Thoracic aorta (tissue), 2 donors: ENCODE data around the gene IFT43. TPM values are rescaled to one million over a fixed set of nuclear protein-coding genes. Genes with fewer than 3 reads are reported as not detected.

ENCODE experiments used
- ATAC-seq: fragments of 150-250 bp; one replicate; pipeline ENCODE4 v1.8.0; 2017; ENCODE audit warnings: low read depth; ENCODE audit not compliant: insufficient number of reproducible peaks, low FRiP score
- DNase-seq: peaks from one replicate; pipeline ENCODE4 v3.0.0-alpha.2; 2020; ENCODE audit warnings: low spot score
- H3K27ac ChIP-seq, 2 donors: fragments of 200-600 bp; sonication (generic); 1 replicate in 1 of 2; 2 replicates in 1 of 2; pipeline ENCODE4 v1.5.1; 2016; ENCODE audit warnings: mild to moderate bottlenecking in 2 of 2, moderate library complexity in 2 of 2
- H3K27me3 ChIP-seq: fragments of 200-600 bp; sonication (generic); replicated peaks from 2 replicates; pipeline ENCODE4 v1.6.0; 2016; ENCODE audit warnings: mild to moderate bottlenecking; ENCODE audit not compliant: insufficient read depth
- H3K36me3 ChIP-seq: fragments of 200-600 bp; sonication (generic); one replicate; pipeline ENCODE4 v1.5.1; 2016
- H3K4me1 ChIP-seq, 2 donors: fragments of 200-600 bp; sonication (generic); 1 replicate in 1 of 2; 2 replicates in 1 of 2; pipeline versions ENCODE4 v1.5.1 to v1.6.0; 2016; ENCODE audit warnings: low read depth in 2 of 2, mild to moderate bottlenecking in 1 of 2; ENCODE audit not compliant: control insufficient read depth in 1 of 2
- H3K4me3 ChIP-seq: fragments of 200-600 bp; sonication (generic); 2 replicates; pipeline ENCODE4 v1.5.1; 2016; ENCODE audit warnings: mild to moderate bottlenecking
- H3K9me3 ChIP-seq: fragments of 200-600 bp; sonication (generic); 2 replicates; pipeline ENCODE4 v1.5.1; 2016
- CTCF ChIP-seq: fragments of 200-600 bp; sonication (generic); IDR thresholded peaks from one replicate; pipeline ENCODE4 v1.5.1; 2019; ENCODE audit warnings: antibody characterized with exemption
- total RNA-seq, 2 donors: library from RNA; depleted of rRNA; stranded (reverse); fragments of >200 nt; gene quantifications; one replicate each; pipeline versions ENCODE4 v1.1.0 to v1.2.3, GENCODE V29; 2016

Gene IFT43
- total RNA-seq, 2 donors from 2014 or later: 27.5 to 80.8 TPM

- Histone ChIP-seq H3K4me3 (no peak overlapping the region), H3K27ac (no peak overlapping the region), H3K9me3 (no peaks in the 10 kb centered on the region), H3K27me3 (no peaks in the 10 kb centered on the region), H3K4me1 (no peaks in the 10 kb centered on the region), H3K36me3 (peaks cover 12% of the 10 kb centered on the region)
- DNase-seq: no peak
- no peak for TF ChIP-seq CTCF
- ATAC-seq: no peak
Observed at GRCh38 chr14:76067536-76067935, 82.0 kb downstream of the IFT43 start.

GRCh38 chr14:76073717-76074116, 88.2 kb downstream of the IFT43 start:
- no peaks in the 10 kb centered on the region for H3K27me3 ChIP-seq
- H3K4me1 ChIP-seq: no peaks in the 10 kb centered on the region
- H3K9me3 ChIP-seq: no peaks in the 10 kb centered on the region
- no peak for TF ChIP-seq CTCF
- H3K36me3 ChIP-seq: peaks cover 16% of the 10 kb centered on the region
- DNase-seq (no peak), ATAC-seq (no peak)
- H3K4me3 ChIP-seq: no peak overlapping the region
- no peak overlapping the region for H3K27ac ChIP-seq

GRCh38 chr14:76077340-76077739, 91.8 kb downstream of the IFT43 start:
- Histone ChIP-seq H3K36me3 (peaks cover 7% of the 10 kb centered on the region), H3K4me1 (no peaks in the 10 kb centered on the region), H3K27ac (no peak overlapping the region), H3K4me3 (no peak overlapping the region), H3K9me3 (no peaks in the 10 kb centered on the region), H3K27me3 (no peaks in the 10 kb centered on the region)
- no peak for DNase-seq
- TF ChIP-seq CTCF: no peak
- no peak for ATAC-seq

- H3K36me3 ChIP-seq: peaks cover 5% of the 10 kb centered on the region
- no peaks in the 10 kb centered on the region for H3K9me3 ChIP-seq
- H3K4me3 ChIP-seq: no peak overlapping the region
- DNase-seq (no peak), ATAC-seq (no peak)
- H3K27ac ChIP-seq: no peak overlapping the region
- no peaks in the 10 kb centered on the region for H3K4me1 ChIP-seq
- TF ChIP-seq CTCF: no peak
- H3K27me3 ChIP-seq: no peaks in the 10 kb centered on the region
Observed at GRCh38 chr14:76078501-76078900, 92.9 kb downstream of the IFT43 start.

DNA sequence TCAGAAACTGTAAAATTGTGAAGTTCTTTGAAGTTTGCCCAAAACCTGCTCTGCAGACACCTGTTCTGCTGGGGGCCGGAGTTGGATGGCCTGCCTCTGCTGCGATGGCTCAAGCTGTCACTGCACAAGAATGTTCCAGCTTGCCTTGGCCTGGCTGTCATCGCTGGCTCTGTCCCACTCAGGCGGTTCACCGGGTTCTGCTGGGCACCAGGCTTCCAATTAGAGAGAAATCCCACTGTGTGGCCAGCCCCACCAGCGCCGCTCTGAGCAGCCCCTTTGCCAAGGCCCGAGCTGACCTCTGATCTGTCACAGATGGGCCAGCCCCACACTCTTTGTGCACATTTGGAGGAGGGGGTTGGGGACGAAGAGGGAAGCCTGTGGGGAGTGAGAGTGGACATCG, 94.5 kb downstream of the IFT43 start:
- no peaks in the 10 kb centered on the region for H3K27me3 ChIP-seq
- ATAC-seq (no peak), DNase-seq (no peak)
- H3K4me3 ChIP-seq: no peak overlapping the region
- H3K27ac ChIP-seq: no peak overlapping the region
- no peaks in the 10 kb centered on the region for H3K9me3 ChIP-seq
- peaks cover 5% of the 10 kb centered on the region for H3K36me3 ChIP-seq
- no peaks in the 10 kb centered on the region for H3K4me1 ChIP-seq
- no peak for TF ChIP-seq CTCF
